HEK293T (cell line): ENCODE measurements around the gene ENDOU.

Source experiments
- ARNT ChIP-seq: fragments of 450-650 bp; IDR thresholded peaks from 2 replicates; pipeline ENCODE4 v1.6.1; 2017; ENCODE audit warnings: mild to moderate bottlenecking
- CTBP1 ChIP-seq: fragments of 450-650 bp; IDR thresholded peaks from 2 replicates; pipeline ENCODE4 v1.6.1; 2016; ENCODE audit warnings: borderline replicate concordance
- SP1 ChIP-seq: fragments of 450-650 bp; IDR thresholded peaks from 2 replicates; pipeline ENCODE4 v1.6.1; 2017

GRCh38 chr12:47752121-47752520 lies 26.8 kb upstream of the ENDOU start:
- no peak for TF ChIP-seq CTBP1
- TF ChIP-seq SP1 = no peak
- TF ChIP-seq ARNT = no peak
